Measurements from ENCODE around the gene THAP9.

GRCh38 chr4:82921795-82922194, 21.3 kb downstream of the THAP9 start:
- TF ChIP-seq CTCF (IDR thresholded peaks at IDR 0.05; ENCODE audit: low read depth, low read length), result no peak
- TF ChIP-seq EZH2phosphoT487 (IDR thresholded peaks at IDR 0.05; ENCODE audit: low read depth), result no peak

Data from OCI-LY3 (cell line).